HepG2 (cell line): Measurements from ENCODE around the gene ELP1. TPM values are rescaled to one million over a fixed set of nuclear protein-coding genes. Genes with fewer than 3 reads are reported as not detected.

Experiments
- ARID5B ChIP-seq: IDR thresholded peaks from 2 replicates; pipeline ENCODE4 v1.4.0; 2020; ENCODE audit warnings: mild to moderate bottlenecking, missing genetic modification reagents
- CSRNP1 ChIP-seq: sonication (generic); formaldehyde crosslinking; IDR thresholded peaks from 2 replicates; pipeline ENCODE4 v1.8.1; 2023; ENCODE audit warnings: mild to moderate bottlenecking, missing genetic modification reagents
- ELK4 ChIP-seq: sonication (generic); formaldehyde crosslinking; IDR thresholded peaks from 2 replicates; pipeline ENCODE4 v1.9.0; 2021; ENCODE audit warnings: missing genetic modification reagents, borderline replicate concordance
- RBAK ChIP-seq: sonication (generic); formaldehyde crosslinking; IDR thresholded peaks from 2 replicates; pipeline ENCODE4 v1.5.1; 2020; ENCODE audit warnings: mild to moderate bottlenecking, missing genetic modification reagents
- WIZ ChIP-seq: sonication (generic); formaldehyde crosslinking; IDR thresholded peaks from 2 replicates; pipeline ENCODE4 v1.5.1; 2020; ENCODE audit warnings: mild to moderate bottlenecking, missing genetic modification reagents
- ZBTB40 ChIP-seq, 2 experiments: fragments of 450-650 bp in 1 of 2; sonication (generic) in 1 of 2; formaldehyde crosslinking in 1 of 2; IDR thresholded peaks; 2 replicates each; pipeline versions ENCODE4 v1.6.1 to v1.8.0; 2016 to 2022; ENCODE audit warnings: antibody characterized with exemption in 1 of 2, mild to moderate bottlenecking in 1 of 2, missing genetic modification reagents in 1 of 2
- ZFP82 ChIP-seq: sonication (generic); formaldehyde crosslinking; IDR thresholded peaks from 2 replicates; pipeline ENCODE4 v1.5.1; 2020; ENCODE audit warnings: mild to moderate bottlenecking, missing genetic modification reagents, borderline replicate concordance
- ZNF33B ChIP-seq: sonication (generic); formaldehyde crosslinking; IDR thresholded peaks from 2 replicates; pipeline ENCODE4 v1.5.1; 2020; ENCODE audit warnings: mild to moderate bottlenecking, missing genetic modification reagents
- ZNF382 ChIP-seq: sonication (generic); formaldehyde crosslinking; IDR thresholded peaks from 2 replicates; pipeline ENCODE4 v1.5.0; 2020; ENCODE audit warnings: missing genetic modification reagents, mild to moderate bottlenecking, borderline replicate concordance
- ZSCAN30 ChIP-seq: sonication (generic); formaldehyde crosslinking; IDR thresholded peaks from 2 replicates; pipeline ENCODE4 v1.5.0; 2020; ENCODE audit warnings: mild to moderate bottlenecking, missing genetic modification reagents
- polyA plus RNA-seq, 8 experiments: library from polyadenylated mRNA; depleted of rRNA in 3 of 8; stranded (reverse) in 7 of 8; unstranded in 1 of 8; fragments of >200 nt; fragmentation: Illumina TruSeq in 4 of 8; extraction: Trizol in 4 of 8; gene quantifications; 2 replicates each; pipeline versions ENCODE4 v1.2.1 to v1.2.3, GENCODE V29; 2011 to 2016; ENCODE audit warnings: low read depth in 4 of 8, missing spikeins in 1 of 8, mixed read lengths in 1 of 8; ENCODE audit not compliant: insufficient read depth in 1 of 8
- total RNA-seq, 5 experiments: library from RNA; depleted of rRNA; stranded (reverse); fragments of >200 nt; fragmentation: Illumina TruSeq; extraction: Trizol; gene quantifications; 2 replicates each; pipeline ENCODE4 v1.2.3, GENCODE V29; 2016; ENCODE audit warnings: low read depth in 1 of 5

The ELP1 gene
- total and polyA plus RNA-seq, 2 of the 13 experiments (the other 11 are each of a cell fraction or from before 2014, with no cell fraction given), result 157 to 275 TPM

GRCh38 chr9:108933718-108934322 is at the start of gene ELP1 (continued):
- TF ChIP-seq ZNF382 (CRISPR knock-in tag), result no peak
- peak; percentile 49; the same call in 1 of the 2 replicates for TF ChIP-seq ZSCAN30 (CRISPR knock-in tag)
- TF ChIP-seq ZNF33B (CRISPR knock-in tag), result no peak; the same call in 1 of the 2 replicates
- no peak for TF ChIP-seq ZBTB40 (IDR thresholded peaks at IDR 0.05)
- peak; percentile 47; the same call in 1 of the 2 replicates for TF ChIP-seq ZBTB40 (CRISPR knock-in tag; IDR thresholded peaks at IDR 0.05)
- no peak for TF ChIP-seq CSRNP1 (CRISPR knock-in tag)
- no peak for TF ChIP-seq ZFP82
- no peak for TF ChIP-seq RBAK (CRISPR knock-in tag)
- TF ChIP-seq ARID5B (CRISPR knock-in tag), result no peak; the same call in 1 of the 2 replicates
- no peak for TF ChIP-seq ELK4 (CRISPR knock-in tag)
- TF ChIP-seq WIZ, result no peak; the same call in 1 of the 2 replicates
